Muscle layer of colon (tissue), 2 donors: Measurements from ENCODE around the gene RNF121.

Experiments used
- H3K27ac ChIP-seq: one replicate; pipeline ENCODE4 v1.7.0; 2013; ENCODE audit warnings: low read depth, mild to moderate bottlenecking, low read length, moderate library complexity
- H3K27me3 ChIP-seq, 2 donors: one replicate each; pipeline ENCODE4 v1.7.0; 2013; ENCODE audit warnings: low read length in 2 of 2, mild to moderate bottlenecking in 2 of 2; ENCODE audit not compliant: insufficient read depth in 2 of 2, control insufficient read depth in 1 of 2
- H3K36me3 ChIP-seq: one replicate; pipeline ENCODE4 v1.7.0; 2013; ENCODE audit warnings: mild to moderate bottlenecking, low read length; ENCODE audit not compliant: insufficient read depth
- H3K4me1 ChIP-seq: one replicate; pipeline ENCODE4 v1.7.0; 2013; ENCODE audit warnings: mild to moderate bottlenecking, low read length; ENCODE audit not compliant: insufficient read depth
- H3K4me3 ChIP-seq, 2 donors: one replicate each; pipeline ENCODE4 v1.7.0; 2013; ENCODE audit warnings: low read length in 2 of 2, low read depth in 1 of 2, mild to moderate bottlenecking in 1 of 2, moderate library complexity in 1 of 2
- H3K9ac ChIP-seq: one replicate; pipeline ENCODE4 v1.7.0; 2013; ENCODE audit warnings: low read length
- H3K9me3 ChIP-seq: one replicate; pipeline ENCODE4 v1.7.0; 2013; ENCODE audit warnings: mild to moderate bottlenecking, low read length
- donor health status: abdominal sarcoma.
- donor health status: Adenocarcinoma of cecum.

RNF121 gene

DNA sequence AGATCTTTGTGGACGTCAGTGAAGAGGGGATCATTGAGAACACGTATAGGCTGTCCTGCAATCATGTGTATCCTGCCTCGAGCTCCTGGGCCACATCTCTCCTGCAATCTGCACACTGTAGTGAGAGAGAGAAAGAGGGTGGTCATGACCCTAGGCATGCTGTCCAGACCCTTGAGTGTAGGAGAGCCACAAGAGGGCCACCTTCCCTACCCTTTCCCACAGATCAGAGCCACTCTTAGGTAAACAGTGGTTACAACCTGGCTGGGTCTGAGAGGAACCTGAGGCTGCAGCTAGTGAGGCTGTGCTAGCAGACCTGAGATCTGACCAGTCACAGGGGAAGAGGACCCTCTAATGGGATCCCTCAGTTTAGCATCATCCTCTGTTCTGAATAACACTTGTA lies 65.9 kb downstream of the RNF121 start:
- H3K4me3 ChIP-seq, result no peak overlapping the region
- H3K36me3 ChIP-seq, result peaks cover 15% of the 10 kb centered on the region
- H3K9ac ChIP-seq, result no peak overlapping the region
- H3K27ac ChIP-seq, result no peak overlapping the region
- H3K9me3 ChIP-seq, result no peaks in the 10 kb centered on the region
- peaks cover 10% of the 10 kb centered on the region for H3K4me1 ChIP-seq
- H3K27me3 ChIP-seq, result no peaks in the 10 kb centered on the region

DNA sequence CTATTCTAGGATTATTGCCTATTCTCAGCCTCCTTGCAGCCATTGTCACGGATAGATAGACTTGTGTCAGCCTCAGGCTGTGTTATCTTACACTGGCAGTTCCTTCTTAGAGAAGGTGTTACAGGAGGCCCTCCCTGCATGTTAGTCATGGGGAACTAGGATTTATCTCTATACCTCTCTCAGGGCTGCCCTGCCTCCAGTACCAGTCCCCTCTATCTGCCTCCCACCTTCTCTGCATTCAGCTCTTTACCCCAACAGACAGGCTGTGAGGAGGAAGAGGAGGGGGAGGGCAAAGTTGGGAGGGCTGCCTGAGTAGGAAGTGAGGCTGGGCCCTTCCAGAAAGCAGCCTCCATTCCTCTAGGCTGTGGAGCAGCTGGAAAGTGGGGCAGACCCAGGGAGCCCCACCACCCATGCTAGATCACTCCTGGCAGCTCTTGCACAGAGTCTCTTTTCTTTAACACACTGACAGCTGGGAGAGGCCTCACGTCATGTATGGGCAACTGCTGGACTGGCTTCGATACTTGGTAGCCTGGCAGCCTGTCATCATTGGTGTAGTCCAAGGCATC lies 67.0 kb downstream of the RNF121 start:
- no peak overlapping the region for H3K4me3 ChIP-seq
- H3K9me3 ChIP-seq, result no peaks in the 10 kb centered on the region
- no peak overlapping the region for H3K27ac ChIP-seq
- H3K4me1 ChIP-seq, result peaks cover 20% of the 10 kb centered on the region
- H3K27me3 ChIP-seq, result no peaks in the 10 kb centered on the region
- peaks cover 8% of the 10 kb centered on the region for H3K36me3 ChIP-seq
- H3K9ac ChIP-seq, result no peak overlapping the region

DNA sequence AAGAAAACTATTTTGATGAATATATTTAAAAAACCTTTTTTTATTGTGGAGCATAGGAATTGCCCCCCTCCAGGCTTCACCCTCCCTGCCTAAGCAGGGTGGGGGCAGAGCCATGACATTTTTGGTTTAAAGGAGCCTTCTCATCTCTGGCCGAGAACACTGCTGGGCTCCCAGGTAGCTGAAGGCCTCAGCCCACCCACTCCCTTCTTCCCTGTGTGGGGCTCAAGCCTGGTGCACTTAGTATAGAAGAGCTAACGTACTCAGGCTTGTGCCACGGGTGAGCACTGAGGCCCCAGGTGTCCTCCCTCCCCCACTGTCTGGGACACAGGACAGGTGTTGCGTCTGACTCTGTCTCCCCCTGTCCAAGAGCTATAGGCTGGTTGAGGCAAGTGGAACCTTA lies 67.7 kb downstream of the RNF121 start:
- no peak overlapping the region for H3K9ac ChIP-seq

DNA sequence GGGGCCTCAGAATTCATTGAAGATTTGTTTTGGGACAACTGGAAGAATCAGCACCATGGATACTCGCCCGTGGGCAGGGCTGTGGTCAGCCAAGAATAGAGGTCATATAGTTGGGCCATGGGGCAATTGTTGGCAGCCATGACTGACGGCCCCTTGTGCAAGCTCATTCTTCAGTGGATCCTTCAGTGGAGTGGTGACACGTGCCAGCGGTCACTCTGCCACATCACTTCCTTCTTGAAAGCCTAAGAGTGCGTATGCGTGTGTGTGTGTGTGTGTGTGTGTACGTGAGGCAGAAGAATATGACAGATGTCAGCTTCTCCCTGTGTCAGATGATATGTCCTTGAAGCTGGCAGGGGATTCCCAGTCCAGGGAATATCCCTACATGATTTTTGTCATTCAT lies 68.1 kb downstream of the RNF121 start:
- Histone ChIP-seq H3K4me3 (no peak overlapping the region), H3K27ac (no peak overlapping the region), H3K27me3 (no peaks in the 10 kb centered on the region), H3K9ac (no peak overlapping the region), H3K4me1 (peaks cover 30% of the 10 kb centered on the region), H3K9me3 (no peaks in the 10 kb centered on the region), H3K36me3 (peaks cover 10% of the 10 kb centered on the region)

More for the DNA sequence above, 67.7 kb downstream of the RNF121 start:
- Histone ChIP-seq H3K4me3 (no peak overlapping the region), H3K36me3 (peaks cover 7% of the 10 kb centered on the region), H3K27ac (no peak overlapping the region), H3K9me3 (no peaks in the 10 kb centered on the region), H3K27me3 (no peaks in the 10 kb centered on the region), H3K4me1 (peaks cover 25% of the 10 kb centered on the region)

DNA sequence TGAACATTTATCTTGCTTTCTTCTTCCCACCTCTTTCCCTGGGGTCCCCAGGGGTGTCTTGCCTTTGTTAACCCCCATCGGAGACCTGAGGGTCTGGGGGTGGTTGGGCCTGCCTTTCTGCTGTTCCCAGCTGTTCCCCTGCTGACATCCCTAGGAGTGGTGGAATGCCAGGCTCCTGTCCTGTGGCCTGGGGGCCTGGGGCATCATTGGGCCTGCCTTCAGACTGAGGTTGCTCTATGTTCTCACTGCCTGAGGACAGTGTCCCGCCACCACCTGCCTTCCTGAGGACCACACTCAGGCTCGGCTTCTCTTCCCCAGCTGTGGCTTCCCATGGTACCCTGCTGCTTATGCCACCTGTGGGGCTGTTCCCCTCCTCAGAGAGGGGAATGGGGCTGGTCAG lies 68.7 kb downstream of the RNF121 start:
- Histone ChIP-seq H3K36me3 (peaks cover 15% of the 10 kb centered on the region), H3K4me1 (peaks cover 34% of the 10 kb centered on the region), H3K27ac (no peak overlapping the region), H3K9me3 (no peaks in the 10 kb centered on the region), H3K27me3 (no peaks in the 10 kb centered on the region), H3K9ac (no peak overlapping the region), H3K4me3 (no peak overlapping the region)

DNA sequence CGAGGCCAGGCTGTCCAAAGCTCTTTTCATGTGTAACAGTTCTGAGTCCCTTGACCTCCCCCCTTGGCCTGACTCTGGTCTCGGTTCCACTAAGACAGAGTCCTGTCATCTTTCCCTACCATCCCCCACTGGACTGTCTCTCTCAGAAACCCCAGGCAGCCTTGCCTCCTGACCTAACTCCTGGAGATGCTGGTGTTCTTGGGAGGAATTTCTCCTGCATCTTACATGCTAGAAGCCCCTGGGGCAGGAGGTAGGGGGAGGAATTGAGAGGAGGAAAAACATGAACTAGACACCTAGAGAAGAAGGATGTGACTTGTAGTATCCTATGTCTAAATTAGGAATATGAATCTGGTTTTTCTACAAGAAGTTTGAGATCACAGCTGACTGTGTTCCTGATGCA lies 69.2 kb downstream of the RNF121 start:
- no peaks in the 10 kb centered on the region for H3K27me3 ChIP-seq
- H3K4me3 ChIP-seq, result no peak overlapping the region
- peaks cover 34% of the 10 kb centered on the region for H3K4me1 ChIP-seq
- peaks cover 20% of the 10 kb centered on the region for H3K36me3 ChIP-seq
- H3K9ac ChIP-seq, result no peak overlapping the region
- no peaks in the 10 kb centered on the region for H3K9me3 ChIP-seq
- H3K27ac ChIP-seq, result no peak overlapping the region

DNA sequence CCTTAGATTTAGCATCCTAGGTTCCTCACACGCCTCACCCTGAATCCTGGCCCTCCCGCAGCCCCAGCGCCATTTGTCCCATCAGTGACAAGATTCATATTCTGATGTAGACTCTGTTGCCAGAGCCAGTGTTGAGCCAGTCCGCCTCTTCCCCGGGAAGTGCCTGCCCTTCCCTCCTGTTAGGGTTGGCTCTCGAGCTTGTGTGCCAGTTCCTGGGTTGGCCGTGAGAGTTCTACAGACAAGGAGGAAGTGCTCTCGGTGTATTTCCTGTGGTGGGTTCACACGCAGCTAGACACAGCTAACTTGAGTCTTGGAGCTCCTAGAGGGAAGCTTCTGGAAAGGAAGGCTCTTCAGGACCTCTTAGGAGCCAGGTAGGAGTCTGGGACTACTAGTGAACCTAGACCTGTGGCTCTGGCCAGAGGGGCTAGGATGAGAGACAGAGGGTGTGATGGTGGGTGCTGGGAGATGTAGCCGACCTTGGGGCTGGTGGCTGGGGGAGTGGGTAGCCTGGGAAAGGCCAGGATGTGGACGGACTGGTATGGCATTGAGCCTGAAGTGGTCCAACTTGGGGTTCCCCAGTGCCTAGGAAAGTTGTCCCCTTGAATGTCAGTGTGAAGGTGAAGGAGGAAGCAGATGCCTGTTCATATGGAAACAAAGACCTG lies 69.9 kb downstream of the RNF121 start, which contains the start of gene IL18BP:
Gene IL18BP, plus strand, starts transcription at position 261 of the 662 bp plus-strand sequence. CDS start 1,076 bp downstream, outside the sequence.
- Histone ChIP-seq H3K4me3 (peak within 1 kb of the TSS in 1 of 2 donors; percentile 43), H3K36me3 (peaks cover 27% of the 10 kb centered on the region), H3K9ac (peak within 1 kb of the TSS; percentile 25), H3K27me3 (no peaks in the 10 kb centered on the region), H3K27ac (peak within 1 kb of the TSS; percentile 45), H3K4me1 (peaks cover 34% of the 10 kb centered on the region), H3K9me3 (no peaks in the 10 kb centered on the region)

DNA sequence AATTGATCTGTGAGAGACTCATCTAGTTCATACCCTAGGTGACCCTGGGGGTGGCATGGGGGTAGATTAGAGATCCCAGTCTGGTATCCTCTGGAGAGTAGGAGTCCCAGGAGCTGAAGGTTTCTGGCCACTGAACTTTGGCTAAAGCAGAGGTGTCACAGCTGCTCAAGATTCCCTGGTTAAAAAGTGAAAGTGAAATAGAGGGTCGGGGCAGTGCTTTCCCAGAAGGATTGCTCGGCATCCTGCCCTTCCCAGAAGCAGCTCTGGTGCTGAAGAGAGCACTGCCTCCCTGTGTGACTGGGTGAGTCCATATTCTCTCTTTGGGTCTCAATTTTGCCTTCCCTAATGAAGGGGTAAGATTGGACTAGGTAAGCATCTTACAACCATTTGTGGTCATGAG lies 70.5 kb downstream of the RNF121 start:
- H3K4me1 ChIP-seq, result peaks cover 34% of the 10 kb centered on the region
- no peaks in the 10 kb centered on the region for H3K27me3 ChIP-seq
- peaks cover 31% of the 10 kb centered on the region for H3K36me3 ChIP-seq
- H3K9ac ChIP-seq, result peak overlapping the region; percentile 25
- H3K4me3 ChIP-seq, result peak overlapping the region in 1 of 2 donors; percentile 43
- peak overlapping the region; percentile 45 for H3K27ac ChIP-seq
- no peaks in the 10 kb centered on the region for H3K9me3 ChIP-seq

DNA sequence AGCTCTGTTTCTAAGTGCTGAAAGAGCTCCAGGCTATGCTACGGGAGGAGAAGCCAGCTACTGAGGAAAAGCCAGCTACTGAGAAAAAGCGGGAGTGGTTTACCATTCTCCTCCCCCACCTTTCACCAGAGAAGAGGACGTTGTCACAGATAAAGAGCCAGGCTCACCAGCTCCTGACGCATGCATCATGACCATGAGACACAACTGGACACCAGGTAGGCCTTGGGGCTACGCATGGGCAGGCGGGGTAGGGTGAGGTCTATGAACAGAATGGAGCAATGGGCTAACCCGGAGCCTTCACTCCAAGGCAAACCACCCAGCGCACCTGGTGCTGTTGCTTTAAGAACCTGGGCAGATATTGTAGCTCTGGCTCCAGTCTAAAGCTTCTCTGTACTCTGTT lies 71.0 kb downstream of the RNF121 start:
- Histone ChIP-seq H3K36me3 (peaks cover 31% of the 10 kb centered on the region), H3K9me3 (no peaks in the 10 kb centered on the region), H3K27me3 (no peaks in the 10 kb centered on the region), H3K9ac (peak overlapping the region; percentile 25), H3K4me3 (peak overlapping the region in 1 of 2 donors; percentile 43), H3K4me1 (peaks cover 34% of the 10 kb centered on the region), H3K27ac (peak overlapping the region; percentile 45)

DNA sequence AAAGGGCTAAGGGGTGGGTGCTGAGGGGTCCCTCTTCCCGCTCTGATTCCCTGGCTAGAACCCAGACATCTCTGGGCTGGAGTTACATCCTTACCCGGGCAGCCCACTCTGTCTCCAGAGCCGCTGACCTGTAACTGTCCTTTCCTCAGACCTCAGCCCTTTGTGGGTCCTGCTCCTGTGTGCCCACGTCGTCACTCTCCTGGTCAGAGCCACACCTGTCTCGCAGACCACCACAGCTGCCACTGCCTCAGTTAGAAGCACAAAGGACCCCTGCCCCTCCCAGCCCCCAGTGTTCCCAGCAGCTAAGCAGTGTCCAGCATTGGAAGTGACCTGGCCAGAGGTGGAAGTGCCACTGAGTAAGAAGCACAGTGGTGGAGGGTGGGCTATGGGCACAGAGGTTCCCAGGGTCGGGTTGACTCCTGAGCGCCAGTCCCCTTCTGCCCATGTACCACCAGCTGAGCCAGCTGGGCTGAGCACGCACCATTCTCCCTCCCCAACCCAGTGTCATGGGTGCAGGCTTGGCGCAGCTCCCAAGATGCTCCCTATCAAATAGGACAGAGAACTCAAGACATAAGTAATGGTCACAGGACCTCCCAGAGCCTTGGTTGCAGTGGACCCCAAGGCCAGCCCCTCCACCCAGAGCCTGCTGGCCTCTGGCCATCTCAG lies 71.5 kb downstream of the RNF121 start:
- Histone ChIP-seq H3K4me3 (no peak overlapping the region), H3K27me3 (no peaks in the 10 kb centered on the region), H3K9me3 (no peaks in the 10 kb centered on the region), H3K36me3 (peaks cover 36% of the 10 kb centered on the region), H3K27ac (peak overlapping the region; percentile 45), H3K4me1 (peaks cover 34% of the 10 kb centered on the region), H3K9ac (no peak overlapping the region)

DNA sequence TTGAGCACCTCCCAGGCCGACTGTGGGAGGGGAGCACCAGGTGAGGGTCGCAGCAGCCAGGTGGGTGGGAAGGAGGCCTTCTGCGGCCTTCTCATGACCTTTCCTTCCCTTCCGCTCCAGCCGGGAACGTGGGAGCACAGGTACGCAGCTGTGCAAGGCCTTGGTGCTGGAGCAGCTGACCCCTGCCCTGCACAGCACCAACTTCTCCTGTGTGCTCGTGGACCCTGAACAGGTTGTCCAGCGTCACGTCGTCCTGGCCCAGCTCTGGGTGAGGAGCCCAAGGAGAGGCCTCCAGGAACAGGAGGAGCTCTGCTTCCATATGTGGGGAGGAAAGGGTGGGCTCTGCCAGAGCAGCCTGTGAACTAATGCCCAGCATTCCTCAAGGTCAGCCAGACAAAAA lies 72.4 kb downstream of the RNF121 start:
- H3K27me3 ChIP-seq, result no peaks in the 10 kb centered on the region
- no peaks in the 10 kb centered on the region for H3K9me3 ChIP-seq
- peaks cover 46% of the 10 kb centered on the region for H3K36me3 ChIP-seq
- H3K4me1 ChIP-seq, result peaks cover 34% of the 10 kb centered on the region
- no peak overlapping the region for H3K27ac ChIP-seq
- H3K4me3 ChIP-seq, result no peak overlapping the region
- no peak overlapping the region for H3K9ac ChIP-seq
